Neural progenitor cell (in vitro differentiated cells): Measurements from ENCODE around the gene HSPA12B.

ENCODE experiments used
- EZH2 ChIP-seq: fragments of 200-600 bp; sonication (generic); IDR thresholded peaks from 2 replicates; pipeline ENCODE4 v1.6.1; 2017; ENCODE audit warnings: antibody characterized with exemption, mild to moderate bottlenecking, moderate library complexity
- TF ChIP-seq, protein P1 (sequence below): fragments of 200-600 bp; sonication (generic); IDR thresholded peaks from 2 replicates; pipeline ENCODE4 v1.5.1; 2017; ENCODE audit warnings: antibody characterized with exemption, mild to moderate bottlenecking

DNA sequence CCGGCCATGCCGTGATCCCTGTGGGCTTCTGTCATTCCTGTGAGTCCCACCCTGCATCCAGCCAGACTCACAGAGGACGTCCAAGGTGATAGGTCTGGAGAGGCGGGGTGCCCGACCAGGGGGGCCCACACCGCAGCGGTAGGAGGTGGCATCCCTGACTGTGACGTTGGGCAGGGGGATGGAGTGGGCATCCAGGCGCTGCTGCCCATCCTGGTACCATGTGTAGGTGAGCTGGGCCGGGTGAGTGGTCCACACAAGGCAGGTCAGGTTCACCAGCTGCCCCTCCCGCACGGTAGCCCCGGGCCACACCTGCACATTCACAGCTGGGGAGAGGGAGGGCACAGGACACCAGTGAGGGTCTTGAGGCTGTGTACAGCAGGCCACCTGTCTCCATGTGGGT lies 39.1 kb upstream of the HSPA12B start:
- TF ChIP-seq, protein P1, sequence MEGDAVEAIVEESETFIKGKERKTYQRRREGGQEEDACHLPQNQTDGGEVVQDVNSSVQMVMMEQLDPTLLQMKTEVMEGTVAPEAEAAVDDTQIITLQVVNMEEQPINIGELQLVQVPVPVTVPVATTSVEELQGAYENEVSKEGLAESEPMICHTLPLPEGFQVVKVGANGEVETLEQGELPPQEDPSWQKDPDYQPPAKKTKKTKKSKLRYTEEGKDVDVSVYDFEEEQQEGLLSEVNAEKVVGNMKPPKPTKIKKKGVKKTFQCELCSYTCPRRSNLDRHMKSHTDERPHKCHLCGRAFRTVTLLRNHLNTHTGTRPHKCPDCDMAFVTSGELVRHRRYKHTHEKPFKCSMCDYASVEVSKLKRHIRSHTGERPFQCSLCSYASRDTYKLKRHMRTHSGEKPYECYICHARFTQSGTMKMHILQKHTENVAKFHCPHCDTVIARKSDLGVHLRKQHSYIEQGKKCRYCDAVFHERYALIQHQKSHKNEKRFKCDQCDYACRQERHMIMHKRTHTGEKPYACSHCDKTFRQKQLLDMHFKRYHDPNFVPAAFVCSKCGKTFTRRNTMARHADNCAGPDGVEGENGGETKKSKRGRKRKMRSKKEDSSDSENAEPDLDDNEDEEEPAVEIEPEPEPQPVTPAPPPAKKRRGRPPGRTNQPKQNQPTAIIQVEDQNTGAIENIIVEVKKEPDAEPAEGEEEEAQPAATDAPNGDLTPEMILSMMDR: no peak
- no peak for TF ChIP-seq EZH2
